GM19372 (cell line): ENCODE measurements around the gene CPTP.

Source experiments
- ATAC-seq: cut with Tn5 transposase; IDR thresholded peaks from one replicate; pipeline ENCODE4 v1.9.1; 2021; ENCODE audit warnings: mild to moderate bottlenecking, low read depth, moderate library complexity; ENCODE audit not compliant: unreplicated experiment

CPTP gene

DNA sequence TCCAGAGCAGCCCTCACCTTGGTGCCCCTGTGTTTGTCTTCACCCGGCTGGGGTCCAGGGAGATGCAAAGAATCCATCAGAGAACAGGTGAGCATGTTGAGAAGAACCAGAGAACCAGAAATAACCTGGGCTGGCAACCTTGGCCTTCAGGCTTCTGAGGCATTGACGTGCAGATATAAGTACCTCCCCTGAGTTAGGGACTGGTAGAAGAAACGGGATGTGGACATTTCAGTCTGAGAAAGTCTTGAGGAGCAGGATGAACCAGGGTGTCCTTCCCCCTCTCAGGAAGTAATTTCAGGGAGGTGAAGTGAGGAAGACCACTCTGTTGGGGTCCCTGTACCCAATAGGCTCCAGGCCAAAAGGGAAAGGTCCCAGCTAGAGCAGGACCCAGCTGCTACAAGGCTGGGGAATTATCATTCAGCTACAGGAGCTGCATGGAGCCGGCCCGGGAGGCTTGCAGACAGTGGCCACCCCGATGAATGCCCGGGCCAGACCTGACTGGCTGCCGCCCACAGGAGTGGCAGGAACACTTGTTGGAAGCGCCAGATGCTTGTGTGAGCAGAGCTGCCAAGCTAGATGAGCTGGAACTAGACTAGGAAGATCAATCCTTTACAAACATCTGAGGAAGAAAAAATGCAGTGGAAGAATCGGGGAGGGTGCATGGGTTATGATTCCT lies 52.1 kb downstream of the CPTP start:
- ATAC-seq, result no peak

DNA sequence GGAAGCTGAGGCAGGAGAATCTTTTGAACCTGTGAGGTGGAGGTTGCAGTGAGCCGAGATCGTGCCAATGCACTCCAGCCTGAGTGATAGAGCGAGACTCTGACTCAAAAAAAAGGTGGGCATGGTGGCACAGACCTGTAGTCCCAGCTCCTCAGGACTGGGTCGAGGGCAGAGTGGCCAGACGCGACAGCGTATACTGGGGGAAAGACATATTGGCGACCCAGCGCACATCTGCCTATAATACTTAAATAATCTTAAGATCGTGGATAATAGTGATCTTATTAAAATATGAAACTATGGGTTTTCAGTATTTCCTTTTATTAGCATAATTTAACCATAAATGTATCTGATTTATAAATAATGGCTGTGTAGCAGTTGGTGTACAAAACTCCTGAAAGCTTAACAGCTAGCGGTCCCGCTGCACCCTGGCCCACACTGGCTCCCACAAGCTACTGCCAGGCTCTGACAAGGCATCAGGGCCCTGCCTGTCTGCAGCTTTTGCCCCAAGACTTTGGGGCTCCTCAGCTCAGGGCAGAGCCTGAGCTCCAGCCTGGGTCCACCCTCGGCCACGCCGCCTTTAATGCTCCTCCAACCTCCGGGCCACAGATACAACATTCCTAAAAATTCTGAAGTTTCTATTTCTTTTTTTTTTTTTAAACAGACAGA lies 53.1 kb downstream of the CPTP start:
- ATAC-seq, result no peak
